GM21786 (cell line): ENCODE results near the gene RNF157.

ENCODE experiments used
- ATAC-seq: cut with Tn5 transposase; IDR thresholded peaks from one replicate; pipeline ENCODE4 v1.9.1; 2021; ENCODE audit not compliant: unreplicated experiment

The RNF157 gene

DNA sequence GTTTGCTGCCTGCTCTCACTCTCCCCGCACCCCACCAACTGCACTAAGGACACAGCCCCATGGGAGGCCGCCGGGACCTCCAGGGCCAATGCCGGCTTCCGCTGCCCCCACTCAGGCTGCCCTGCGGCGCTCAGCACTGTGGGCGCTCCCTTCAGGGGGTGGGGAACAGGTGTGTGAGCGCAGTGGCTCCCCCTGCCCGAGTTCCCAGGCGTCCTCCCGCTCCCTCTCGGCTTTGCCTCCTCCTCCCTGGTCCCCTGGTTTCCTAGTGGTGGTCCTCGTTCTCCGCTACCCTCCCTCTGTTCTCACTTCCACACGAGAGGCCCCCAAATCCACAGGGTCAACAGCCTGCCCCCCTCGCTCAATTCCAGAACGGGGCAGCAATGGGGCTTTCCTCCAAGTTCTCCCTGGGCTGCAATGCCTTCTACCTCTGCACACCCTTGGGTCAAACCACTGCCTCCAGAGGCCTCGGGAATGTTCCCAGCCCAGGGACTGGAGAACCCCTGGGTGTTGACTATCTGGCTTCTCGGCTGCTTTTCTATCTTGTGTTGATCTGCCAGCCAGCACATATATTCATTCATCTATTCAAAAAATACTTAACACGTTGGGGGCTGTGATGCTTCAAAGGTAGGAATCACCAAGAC, 109.1 kb downstream of the RNF157 start:
- ATAC-seq = no peak

- ATAC-seq = no peak
These were observed 109.8 kb downstream of the RNF157 start for GRCh38 chr17:76130473-76130872.

GRCh38 chr17:76125922-76126321, 114.4 kb downstream of the RNF157 start:
- ATAC-seq = no peak

GRCh38 chr17:76125391-76125675, 115.0 kb downstream of the RNF157 start:
- no peak for ATAC-seq

- no peak for ATAC-seq
These were observed 115.5 kb downstream of the RNF157 start for GRCh38 chr17:76124582-76125390.

DNA sequence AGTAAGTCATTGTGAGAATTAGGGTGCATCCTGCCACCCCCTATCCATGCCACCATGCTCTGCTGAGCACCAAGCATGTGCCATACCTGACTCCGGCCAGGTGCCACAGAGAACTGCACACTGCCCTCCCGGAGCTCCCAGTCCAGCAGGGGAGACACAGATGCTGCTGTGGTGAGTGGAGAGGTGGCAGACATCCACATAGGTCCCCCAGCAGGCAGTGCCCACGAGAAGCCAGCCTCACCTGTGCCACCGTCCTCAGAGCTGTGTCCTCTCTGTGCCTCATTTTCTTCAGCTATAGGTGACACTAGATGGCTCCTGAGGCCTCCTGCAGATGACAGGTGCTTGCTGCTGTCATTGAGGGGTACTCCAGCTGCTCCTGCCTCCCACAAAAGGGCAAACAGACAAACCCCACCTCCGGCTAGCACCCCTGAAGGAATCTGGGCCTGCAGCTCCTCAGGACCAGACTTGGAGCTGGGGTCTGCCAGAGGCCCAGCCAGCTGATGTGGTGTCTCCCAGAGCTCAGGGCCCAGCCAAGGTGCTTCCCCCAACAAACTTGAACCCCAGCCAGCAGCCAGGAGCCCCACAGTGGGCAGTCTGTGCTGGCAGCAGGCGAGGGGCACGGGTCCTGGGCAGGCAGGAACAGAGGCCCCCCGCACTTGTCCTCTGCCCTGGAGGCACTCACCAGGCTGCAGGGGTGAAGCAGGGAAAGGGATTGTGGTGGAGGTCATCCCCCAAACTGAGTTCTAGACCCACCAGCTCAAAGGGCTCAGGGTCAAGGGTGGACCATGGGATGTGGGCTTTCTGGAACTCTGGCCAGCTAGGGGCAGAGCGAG, 116.3 kb downstream of the RNF157 start:
- ATAC-seq = no peak

GRCh38 chr17:76123191-76123499, 117.1 kb downstream of the RNF157 start:
- ATAC-seq = no peak

- ATAC-seq = no peak
These were observed 117.7 kb downstream of the RNF157 start for GRCh38 chr17:76122431-76123190.

DNA sequence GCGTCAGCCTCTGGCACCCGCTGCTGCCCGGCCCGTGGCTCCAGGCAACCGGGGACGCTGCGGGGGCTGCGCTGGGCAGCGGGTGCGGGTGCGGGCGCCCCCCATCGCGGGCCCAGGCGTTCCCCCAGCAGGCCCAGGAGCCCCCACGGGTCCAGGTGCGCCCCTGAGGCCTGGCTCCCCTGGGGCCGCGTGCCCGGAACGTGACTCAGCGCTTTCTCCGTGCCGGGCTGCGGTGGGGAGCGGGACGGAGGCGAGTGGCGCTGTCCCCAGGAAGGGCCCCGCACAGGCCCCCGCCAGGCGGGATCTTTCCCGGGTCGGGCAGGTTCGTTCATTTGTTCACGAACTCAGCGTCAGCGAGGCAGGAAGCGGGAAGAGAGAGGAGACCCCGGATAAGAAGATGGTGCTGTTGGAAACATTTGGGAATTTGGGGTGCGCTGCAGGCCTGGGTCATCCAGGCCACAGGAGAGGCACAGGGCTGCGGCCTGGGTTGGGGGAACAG, 118.3 kb downstream of the RNF157 start:
- ATAC-seq = no peak

GRCh38 chr17:76120658-76121008, 119.7 kb downstream of the RNF157 start:
- no peak for ATAC-seq

GRCh38 chr17:76119409-76120371, 120.6 kb downstream of the RNF157 start:
- no peak for ATAC-seq

- no peak for ATAC-seq
These were observed 125.0 kb downstream of the RNF157 start for GRCh38 chr17:76115138-76115754.

DNA sequence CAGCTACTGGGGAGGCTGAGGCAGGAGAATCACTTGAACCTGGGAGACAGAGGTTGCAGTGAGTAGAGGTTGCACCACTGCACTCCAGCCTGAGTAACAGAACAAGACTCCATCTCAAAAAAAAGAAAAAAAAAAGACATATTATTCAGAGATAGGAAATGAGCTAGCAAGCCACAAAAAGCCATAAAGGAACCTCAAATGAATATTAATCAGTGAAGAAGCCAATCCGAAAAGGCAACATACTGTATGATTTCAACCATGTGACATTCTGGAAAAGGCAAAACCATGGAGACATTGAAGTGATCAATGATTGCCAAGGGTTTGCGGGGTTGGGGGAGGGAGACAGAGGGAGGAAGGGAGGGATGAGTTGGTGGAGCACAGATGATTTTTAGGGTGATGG, 128.3 kb downstream of the RNF157 start:
- ATAC-seq = no peak

DNA sequence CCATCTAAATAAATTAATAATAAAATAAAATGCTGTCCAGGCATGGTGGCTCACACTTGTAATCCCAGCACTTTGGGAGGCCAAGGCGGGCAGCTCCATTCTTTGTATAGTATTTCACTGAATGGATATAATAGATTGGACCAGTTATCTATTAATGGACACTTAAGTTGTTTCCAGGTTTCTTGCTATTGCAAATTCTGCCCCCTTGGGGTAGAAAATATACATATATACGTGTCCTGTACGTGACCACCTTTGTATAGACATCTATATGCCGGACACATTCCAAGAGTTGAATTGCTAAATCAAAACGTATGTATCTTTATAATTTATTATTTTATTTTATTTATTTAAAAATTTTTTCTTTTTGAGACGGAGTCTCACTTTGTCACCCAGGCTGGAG, 132.8 kb downstream of the RNF157 start:
- no peak for ATAC-seq

DNA sequence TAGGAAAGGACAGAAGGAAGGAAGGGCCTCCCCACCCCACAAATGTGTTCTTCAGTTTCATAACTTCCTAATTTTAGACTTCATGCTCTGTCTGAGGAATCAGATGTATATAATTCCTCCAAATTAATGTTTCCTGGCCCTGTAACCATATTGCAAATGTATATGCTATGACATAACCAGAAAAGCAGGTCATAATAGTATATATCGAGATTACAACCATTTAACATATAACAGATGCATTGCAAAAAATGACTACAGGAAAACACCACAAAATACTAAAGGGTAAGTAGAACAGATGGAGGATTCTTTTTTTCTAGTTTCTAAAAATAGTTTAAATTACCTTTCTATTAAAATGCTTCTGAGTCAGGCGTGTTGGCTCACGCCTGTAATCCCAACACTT, 133.6 kb downstream of the RNF157 start:
- ATAC-seq = no peak

DNA sequence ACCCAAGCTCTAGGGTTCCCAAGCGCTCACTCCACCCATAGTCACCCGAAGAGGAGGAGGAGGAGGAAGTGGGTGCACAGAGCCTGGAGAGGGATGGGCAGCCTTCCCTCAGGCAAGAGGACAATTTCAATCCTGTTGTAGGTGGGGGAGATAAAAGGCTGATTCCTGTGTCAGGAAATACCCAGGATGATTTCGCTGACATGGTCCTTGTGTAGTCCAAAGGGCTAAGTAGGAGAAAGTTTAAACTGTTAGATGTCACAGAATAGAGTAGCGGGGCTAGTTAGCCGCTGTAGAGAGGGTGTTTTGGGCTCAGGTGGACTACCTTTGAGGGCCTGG, 135.4 kb downstream of the RNF157 start:
- no peak for ATAC-seq

DNA sequence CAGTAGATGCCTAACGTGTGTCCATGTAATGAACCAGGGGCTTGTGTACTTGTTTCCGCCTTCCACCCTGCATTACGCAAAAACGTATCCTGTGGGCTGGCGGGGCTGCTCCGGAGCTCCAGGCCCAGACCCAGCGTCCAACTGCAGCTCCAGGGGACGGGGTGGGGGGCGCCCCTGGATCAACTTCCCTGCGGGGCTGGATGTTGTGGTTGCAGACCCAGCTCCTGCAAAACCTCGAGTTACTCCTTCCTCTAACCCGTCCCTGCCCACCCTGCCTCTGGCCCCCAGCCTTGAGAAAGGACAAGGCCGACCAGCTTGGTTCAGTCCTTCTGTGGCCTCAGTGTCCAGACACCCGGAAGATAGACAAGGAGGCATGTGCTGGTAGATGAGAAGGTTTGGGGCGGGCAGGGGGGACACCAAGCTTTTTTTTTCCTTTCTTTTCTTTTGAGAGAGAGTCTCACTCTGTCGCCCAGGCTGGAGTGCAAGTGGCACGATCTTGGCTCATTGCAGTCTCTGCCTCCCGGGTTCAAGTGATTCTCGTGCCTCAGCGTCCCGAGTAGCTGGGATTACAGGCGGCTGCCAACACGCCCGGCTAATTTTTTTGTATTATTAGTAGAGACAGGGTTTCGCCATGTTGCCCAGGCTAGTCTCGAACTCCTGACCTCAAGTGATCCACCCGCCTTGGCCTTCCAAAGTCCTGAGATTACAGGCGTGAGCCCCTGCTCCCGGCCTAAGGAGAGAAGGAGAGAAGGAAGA, 136.0 kb downstream of the RNF157 start:
- ATAC-seq = no peak

DNA sequence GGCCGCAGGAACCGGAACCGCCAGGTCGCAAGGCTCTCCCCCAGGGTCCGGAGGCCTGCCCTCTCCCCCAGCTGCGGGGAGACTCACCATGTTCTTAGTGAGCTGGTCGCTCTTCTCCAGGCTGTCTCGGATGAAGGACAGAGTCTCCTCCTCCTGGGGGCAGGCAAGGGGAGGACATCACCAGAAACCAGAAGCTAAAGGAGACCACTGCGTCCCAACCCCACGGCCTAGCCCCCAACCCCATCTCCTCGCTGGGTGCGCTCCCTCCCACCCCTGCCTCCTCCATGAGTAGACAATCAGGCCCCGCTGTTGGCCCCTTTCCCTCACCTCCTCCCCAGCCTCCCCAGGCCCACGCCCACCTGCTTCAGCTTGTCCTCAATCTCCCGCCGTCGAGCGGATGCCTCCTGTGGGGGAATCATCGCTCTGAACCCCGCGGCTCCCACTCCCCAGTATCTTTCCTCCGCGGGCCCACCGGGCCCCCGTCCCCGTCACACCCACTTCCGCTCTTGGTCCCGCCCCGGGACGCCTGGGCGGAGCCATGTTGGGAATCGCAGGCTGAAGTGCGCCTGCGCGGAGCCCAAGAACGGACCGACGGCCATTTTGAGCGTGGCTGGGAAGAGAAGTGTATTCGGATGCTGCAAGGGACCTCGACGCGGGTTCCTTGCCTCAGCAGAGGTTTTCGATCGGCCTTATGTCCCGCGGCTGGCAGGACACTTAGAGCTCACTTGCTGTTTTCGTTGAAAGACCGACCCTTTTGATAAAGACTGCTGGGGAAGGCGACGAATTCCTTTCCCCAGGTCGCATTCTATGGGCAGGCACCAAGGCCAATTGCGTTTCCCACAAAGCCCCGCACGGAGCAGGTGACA, 136.8 kb downstream of the RNF157 start, which contains the start of gene EXOC7:
TSS of gene EXOC7 (minus strand) at position 514 of the 866 bp plus-strand sequence. CDS start at position 419, 95 bp downstream.
- peak; percentile 80 for ATAC-seq
